Stimulated activated CD4-positive, alpha-beta T cell treated with anti-CD3 and anti-CD28 coated beads, Interleukin-4, amount 100 ng/mL, for 4 hours (primary cell): ENCODE measurements around the gene NRCAM.

ENCODE experiments used
- DNase-seq, 2 experiments: peaks; one replicate each; pipeline ENCODE4 v3.0.0-alpha.2; 2020

Gene NRCAM

DNA sequence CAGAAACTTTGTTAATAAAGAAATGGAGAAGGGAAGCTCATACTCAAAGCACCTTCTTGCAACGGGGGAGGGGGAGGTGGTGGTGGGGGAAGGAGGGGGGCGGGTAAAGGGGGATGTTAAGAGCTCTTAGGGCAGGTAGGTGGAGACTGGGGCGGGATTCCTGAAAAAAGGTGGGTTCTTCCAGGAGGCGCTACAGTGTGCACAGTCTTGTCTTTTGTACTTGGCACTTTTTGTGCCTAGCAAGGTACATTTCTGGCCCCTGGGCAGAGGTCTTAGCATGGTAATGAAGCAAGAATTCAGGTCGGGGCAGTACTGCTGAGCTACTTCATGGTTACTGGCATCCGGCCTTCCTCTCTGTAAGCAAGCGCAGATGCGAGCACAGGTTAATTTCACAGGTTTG lies 310.8 kb downstream of the NRCAM start:
- DNase-seq: no peak

DNA sequence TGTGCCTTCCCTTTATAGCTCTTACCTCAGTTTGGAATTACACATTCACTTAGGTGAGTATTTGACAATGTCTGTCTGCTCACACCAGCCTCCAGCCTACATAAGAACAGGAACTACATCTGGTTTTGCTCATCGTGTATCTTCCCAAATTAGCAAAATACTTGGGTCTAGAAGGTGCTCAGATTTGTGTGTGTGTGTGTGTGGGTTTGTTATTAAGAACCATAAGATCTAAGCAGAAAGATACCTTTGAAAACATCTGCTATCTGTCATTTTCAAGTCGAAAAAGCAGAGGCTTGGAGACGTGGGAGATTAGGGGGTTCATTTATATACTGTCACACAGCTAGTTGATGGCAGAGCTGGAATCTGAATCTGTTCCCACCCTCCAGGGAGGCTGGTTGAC lies 311.3 kb downstream of the NRCAM start:
- DNase-seq: no peak

GRCh38 chr7:108143658-108144420 lies 312.4 kb downstream of the NRCAM start:
- DNase-seq: no peak

- DNase-seq: no peak
Measured at GRCh38 chr7:108142675-108143259, 313.5 kb downstream of the NRCAM start.

- DNase-seq: no peak
Measured at GRCh38 chr7:108142180-108142579, 314.1 kb downstream of the NRCAM start.

- no peak for DNase-seq
Measured at GRCh38 chr7:108140671-108141070, 315.6 kb downstream of the NRCAM start.

DNA sequence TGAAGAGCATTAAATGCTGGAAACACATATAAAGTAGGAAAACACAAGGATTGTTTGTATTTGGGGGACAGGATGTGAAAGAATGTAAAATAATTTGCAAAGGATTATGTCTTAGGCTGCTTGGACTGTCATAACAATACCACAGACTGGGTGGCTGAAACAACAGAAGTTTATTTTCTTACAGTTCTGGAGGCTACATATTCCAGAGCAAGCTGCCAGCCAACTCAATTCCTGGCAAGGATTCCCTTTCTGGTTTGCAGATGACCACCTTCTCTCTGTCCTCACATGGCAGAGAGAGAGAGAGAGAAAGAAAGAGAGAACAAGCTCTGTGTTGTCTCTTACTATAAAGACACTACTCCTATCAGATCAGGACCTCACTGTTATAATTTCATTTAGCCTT lies 317.3 kb downstream of the NRCAM start:
- no peak for DNase-seq

- no peak for DNase-seq
Measured at GRCh38 chr7:108137993-108138392, 318.2 kb downstream of the NRCAM start.

DNA sequence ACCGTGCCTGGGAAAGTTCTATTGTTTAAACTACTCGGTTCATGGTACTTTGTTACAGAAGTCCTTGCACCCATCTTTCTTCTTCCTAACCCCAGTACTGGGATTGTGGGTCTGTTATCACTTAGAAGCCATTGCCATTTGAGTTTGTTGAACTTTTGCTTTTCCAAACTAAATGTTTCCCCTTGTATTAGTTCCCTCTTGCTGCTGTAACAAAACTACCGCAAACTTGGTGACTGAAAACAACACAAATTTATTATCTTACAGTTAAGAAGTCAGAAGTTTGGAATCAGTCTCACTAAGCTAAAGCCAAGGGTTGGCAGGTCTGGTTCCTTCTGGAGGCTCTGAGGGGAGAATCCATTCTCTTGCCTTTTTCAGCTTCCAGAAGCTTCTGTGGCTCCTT lies 319.2 kb downstream of the NRCAM start:
- no peak for DNase-seq

DNA sequence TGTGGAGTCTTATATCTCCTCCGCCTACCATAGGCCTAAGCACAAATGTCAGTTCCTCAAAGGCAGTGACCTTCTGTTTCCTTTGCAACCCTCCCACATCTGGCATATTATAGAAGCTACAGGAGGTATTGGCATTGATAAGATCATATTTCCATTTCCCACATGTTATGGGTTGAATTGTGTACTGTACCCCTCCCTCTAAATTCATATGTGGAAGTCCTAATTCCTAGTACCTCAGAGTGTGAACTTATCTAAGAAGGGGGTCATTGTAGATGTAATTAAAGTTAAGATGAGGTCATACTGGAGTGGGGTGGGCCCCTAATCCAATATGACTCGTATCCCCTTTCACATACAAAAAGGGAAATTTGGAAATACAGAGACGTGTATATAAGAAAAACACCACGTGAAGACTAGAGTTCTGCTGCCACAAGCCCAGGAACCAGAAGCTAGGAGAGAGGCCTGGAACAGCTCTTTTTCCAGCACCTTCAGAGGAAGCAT lies 320.0 kb downstream of the NRCAM start:
- DNase-seq: no peak

GRCh38 chr7:108135446-108136190 lies 320.6 kb downstream of the NRCAM start:
- DNase-seq: no peak

- DNase-seq: no peak
Measured at GRCh38 chr7:108134486-108134885, 321.8 kb downstream of the NRCAM start.

GRCh38 chr7:108132551-108133265 lies 323.5 kb downstream of the NRCAM start:
- no peak for DNase-seq

GRCh38 chr7:108130261-108130660 lies 326.0 kb downstream of the NRCAM start, which contains the start of gene LAMB4:
Gene LAMB4, minus strand, starts transcription at chr7:108130361. Its CDS starts 7,197 bp downstream, at chr7:108123164.
- DNase-seq: no peak

- no peak for DNase-seq
Measured at GRCh38 chr7:108129018-108129965, 326.9 kb downstream of the NRCAM start.

DNA sequence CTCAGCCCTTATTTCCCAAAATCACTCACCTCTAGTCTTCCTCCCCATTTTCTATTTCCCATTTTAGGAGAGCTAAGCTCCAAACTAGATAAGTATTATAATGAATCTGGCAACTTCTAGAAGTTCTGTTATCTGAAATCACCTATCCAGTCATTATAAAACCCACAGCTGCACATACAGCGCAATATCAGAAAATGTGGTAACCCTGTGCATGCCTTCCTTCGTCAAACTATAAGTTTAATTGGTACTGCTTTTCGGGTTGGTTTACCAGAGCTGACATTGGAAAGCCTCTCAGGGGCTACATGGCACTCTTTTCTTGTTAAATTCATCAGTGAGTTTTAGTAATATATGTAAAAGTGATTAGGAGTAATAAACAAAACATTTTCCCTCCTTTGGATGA lies 327.7 kb downstream of the NRCAM start:
- DNase-seq: no peak

DNA sequence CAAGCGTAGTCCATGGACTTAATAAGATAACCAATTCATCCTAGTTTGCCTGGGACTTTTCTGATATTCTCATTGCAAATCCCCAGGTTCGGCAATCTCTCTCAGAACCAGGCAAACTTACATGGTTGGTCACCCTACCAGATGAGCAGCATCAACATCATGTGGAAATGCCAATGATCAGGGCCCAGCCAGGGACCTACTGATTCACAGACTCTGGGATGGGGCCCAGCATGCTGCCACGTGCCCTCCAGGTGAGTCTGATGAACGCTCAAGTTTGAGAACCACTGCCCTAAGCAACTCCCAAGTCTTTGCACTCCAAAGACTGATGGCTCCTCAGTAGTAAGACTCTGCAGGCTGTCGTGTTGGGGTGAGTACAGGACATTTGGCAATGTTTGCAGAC lies 328.8 kb downstream of the NRCAM start:
- no peak for DNase-seq

DNA sequence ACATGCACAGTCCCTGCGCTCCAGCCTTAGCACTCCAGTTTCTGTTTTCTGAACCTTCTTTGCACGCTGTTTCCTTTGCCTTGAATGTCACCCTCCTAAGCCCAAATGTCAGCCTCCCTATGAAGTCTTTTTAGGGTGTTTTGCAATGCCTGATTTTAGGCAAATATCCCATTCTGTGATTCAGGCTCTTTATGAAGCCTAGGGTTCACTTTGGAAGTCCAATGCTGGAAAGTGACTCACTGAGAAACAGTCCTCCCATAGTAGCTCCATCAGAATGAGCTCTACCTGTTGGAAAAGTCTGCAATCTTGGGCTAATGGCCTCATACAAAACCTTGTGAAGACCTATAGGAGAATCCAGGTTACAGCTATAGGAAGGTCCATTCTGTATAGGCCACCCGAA lies 331.4 kb downstream of the NRCAM start:
- DNase-seq: no peak

DNA sequence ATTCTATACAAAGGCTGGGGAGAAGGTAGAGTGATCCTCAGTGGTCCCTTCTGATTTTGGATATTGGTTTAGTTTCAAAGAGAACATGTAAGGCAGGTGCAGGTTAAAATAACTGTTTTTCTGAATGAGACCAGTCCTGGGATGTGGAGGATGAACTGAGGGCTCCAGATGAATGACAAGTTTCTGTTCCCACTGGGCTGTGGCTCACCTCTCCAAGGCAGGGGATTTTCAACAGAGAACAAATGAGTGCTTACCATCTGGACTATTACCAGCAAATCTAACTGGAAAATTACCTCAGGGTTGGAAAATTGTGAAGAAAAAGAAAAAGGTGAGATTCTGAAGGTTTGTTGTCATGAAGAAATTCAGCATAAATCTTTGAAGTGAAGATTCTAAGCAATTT lies 334.1 kb downstream of the NRCAM start:
- DNase-seq: no peak

DNA sequence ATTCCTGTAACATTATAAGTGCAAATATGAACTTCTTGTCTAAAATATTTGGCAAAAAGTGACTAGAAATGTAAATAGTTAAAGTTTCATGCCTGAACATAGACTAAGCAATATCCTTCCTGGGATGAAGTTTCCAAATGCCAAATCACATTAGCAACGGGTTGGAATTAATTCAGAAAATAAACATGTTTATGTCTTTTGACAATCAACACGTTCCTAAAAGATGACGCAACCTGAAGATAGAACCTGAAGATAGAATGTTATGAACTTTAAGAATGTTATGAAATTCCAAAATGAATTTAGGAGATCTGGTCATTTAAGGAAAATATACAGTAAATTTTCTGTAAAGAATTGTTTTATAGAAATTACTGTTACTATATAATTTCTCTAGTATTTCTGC lies 335.3 kb downstream of the NRCAM start:
- DNase-seq: no peak

GRCh38 chr7:108120196-108120595 lies 336.0 kb downstream of the NRCAM start:
- no peak for DNase-seq

DNA sequence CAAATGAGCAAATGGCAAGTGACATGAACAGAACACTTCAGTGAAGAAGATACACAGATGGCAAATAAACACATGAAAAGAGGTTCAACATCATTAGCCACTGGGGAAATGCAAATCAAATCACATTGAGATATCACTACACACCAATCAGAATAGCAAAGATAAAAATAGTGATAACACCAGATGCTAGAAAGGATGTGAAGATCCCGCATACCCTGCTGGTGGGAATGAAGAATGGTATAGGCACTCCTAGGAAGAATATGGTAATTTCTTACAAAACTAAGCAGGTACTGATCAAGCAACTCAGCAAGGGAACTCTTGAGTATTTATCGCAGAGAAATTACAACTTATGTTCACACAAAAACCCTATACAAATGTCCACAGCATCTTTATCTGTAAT lies 337.3 kb downstream of the NRCAM start:
- no peak for DNase-seq
